8988T (cell line): ENCODE data around the gene TXNL4A.

ENCODE experiments used
- DNase-seq: peaks from one replicate; pipeline ENCODE4 v3.0.0; 2011

Gene TXNL4A

DNA sequence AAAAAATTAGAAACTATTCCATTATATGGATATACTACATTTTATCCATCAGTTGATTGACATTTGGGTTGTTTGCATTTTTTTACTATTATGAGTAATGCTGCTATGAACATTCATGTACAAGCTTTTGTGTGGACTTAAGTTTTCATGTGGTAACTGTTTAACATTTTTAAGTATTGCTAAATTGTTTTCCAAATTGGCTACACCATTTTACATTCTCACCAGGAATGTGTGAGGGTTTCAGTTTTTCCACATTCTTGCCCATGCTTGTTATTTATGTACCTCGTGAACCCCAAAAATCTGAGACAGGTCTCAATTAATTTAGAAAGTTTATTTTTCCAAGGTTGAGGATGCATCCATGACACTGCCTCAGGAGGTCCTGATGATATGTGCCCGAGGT is 3.1 kb upstream of the TXNL4A start:
- DNase-seq, result no peak

DNA sequence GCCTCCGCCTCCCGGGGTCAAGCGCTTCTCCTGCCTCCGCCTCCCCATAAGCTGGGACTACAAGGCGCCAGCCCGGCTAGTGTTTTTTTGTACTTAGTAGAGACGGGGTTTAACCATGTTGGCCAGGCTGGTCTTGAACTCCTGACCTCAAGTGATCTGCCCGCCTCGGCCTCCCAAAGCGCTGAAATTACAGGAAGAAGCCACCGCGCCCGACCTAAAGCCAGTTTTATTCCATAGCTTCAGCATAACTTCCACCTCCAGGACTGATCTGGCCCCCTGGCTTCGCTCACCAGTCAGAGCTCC is 783 bp upstream of the TXNL4A start:
- DNase-seq, result no peak

DNA sequence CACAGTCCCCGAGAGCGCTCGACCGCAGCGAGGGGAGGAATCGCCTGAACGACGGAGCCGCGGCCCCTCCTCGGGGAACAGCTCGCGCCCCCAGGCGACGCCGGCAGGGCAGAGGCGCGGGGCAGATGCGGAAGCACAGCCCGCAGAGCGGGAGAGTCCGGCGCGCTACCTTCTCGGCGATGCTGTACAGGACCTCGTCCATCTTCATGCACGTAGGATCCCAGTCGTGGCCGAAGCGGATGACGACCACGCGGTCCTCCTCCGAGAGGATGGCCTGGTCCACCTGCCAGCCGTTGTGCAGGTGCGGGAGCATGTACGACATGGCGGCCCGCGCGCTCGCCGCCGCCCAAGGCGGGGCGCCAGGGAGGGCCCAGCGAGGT is 302 bp downstream of the TXNL4A start:
- no peak for DNase-seq

DNA sequence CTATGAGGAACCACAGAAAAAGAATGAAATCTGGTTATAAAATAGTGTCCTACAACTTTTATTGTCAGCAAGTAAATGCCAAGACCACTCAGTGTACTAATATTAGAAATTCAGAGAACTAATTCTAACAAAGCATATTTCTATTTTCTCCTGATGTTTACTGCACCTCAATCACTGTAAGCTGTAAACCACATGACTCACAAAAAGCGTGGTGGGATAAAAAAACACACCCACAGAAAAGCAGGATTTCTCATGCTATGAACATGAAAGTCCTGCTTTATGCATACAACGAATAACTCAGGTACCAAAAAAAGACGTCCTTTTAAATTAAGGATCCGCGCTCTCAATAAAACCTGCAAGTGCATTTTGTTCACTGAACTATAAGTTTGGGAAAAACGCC is 797 bp downstream of the TXNL4A start:
- no peak for DNase-seq

DNA sequence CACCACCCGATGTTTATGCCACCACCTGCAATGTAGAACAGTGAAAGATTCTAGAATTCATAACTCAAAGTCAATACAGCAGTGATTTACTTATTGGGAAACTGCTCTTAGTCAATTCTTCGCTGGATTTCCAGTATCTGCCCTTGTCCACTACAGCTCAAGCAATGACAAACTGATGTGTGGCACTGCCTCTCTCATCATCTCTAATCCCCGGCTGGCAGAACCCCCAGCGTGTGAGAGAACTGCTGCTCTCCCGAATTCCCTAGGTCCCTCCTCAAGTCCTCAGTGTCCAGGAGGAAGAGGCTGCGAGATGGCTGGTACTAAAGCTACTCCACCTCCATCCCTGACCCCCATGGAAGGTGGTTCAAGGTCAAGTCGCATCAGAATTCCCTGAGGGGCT is 1.6 kb downstream of the TXNL4A start:
- no peak for DNase-seq

DNA sequence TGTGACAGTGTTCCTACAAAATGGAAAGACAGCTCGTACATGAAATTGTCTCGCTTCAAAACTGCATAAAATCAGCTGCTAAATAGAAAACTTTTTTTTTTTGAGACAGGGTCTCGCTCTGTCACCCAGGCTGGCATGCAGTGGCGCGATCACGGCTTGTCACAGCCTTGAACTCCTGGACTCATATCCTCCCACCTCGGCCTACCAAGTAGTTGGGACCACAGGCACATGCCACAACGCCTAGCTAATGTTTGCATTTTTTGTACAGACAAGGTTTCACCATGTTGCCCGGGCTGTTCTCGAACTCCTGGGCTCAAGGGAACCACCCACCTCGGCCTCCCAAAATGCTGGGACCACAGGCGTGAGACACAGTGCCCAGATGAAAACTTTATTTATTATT is 3.2 kb downstream of the TXNL4A start:
- no peak for DNase-seq

DNA sequence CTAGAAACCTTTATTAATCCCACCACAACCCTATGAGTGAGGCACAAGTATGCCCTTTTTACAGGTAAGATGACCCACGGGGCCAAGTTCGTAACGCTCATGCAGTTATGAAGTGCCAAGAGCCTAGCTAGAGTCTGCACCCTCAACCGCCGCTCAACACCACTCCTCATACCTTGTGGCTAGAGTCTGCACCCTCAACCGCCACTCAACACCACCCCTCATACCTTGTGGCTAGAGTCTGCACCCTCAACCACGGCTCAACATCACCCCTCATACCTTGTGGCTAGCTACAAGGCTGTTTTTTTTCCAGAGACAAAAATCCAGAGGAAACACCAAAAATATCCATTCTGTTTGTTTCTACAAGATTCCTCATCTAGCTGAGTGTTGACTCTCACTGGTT is 4.6 kb downstream of the TXNL4A start:
- no peak for DNase-seq

DNA sequence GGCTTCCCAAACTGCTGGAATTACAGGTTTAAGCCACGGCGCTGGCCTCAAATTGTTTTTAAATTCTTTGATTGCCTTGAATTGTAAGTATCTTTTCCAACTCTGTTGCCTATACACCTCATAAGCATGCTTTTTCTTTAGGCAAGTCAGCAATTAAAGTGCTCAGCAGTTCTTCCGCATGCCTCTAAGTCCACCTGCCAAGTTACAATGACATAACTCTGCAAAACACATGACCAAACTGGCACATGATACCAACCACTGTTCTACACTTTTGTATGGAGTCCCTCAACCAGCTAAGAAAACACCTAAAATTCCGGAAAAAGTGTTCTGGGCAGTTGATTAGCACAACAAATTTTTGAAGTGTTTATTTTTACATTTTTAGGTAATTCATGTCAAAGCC is 5.1 kb downstream of the TXNL4A start:
- no peak for DNase-seq

DNA sequence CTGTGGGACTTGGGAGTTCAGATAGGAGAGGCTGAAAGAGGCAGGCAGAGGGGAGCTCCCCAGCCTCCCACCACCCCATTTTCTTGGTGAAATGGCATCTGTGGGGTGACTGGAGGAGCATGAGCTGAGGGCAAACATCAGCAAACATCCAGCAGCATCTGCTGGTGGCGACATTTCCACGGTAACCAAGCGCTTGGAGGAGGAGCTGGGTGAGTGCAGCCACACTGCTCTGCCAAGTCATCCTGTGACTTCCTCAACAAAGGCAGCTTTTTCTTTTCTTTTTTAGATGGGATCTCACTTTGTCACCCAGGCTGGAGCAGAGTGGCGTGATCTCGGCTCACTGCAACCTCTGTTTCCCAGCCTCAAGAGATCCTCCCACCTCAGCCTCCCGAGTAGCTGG is 5.6 kb downstream of the TXNL4A start:
- DNase-seq, result no peak

DNA sequence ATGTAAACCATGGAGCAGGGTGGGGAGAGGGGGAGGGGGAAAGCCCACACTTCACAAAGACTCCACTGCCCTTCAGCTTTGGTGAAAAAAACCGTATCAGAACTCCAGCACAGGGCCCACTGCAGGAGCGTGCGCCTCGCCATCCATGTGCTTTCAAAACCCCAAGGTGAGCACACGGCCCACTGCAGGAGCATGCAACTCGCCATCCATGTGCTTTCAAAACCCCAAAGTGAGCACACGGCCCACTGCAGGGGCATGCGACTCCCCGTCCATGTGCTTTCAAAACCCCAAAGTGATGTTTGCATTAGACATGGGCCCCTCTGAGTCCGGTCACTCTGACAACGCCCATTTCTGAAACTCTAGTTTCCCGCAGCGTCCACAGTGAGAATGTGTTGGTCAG is 7.8 kb downstream of the TXNL4A start:
- no peak for DNase-seq

DNA sequence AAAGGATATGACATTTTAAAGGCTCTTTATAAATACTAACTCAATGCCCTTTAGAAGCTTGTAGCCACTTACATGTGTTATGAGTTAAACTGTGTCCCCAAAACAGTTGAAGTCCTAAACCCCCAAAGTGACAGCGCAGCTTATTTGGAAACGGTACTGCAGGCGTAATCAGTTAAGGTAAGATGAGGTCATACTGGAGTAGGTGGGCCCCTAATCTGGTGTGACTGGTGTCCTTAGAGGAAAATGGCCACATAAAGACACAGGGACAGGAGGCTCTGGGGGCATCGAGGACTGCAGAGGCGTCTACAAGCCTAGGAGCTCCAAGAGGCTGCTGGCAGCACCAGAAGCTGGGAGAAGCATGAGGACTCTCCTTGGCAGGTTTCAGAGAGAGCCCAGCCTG is 8.5 kb downstream of the TXNL4A start:
- DNase-seq, result no peak

DNA sequence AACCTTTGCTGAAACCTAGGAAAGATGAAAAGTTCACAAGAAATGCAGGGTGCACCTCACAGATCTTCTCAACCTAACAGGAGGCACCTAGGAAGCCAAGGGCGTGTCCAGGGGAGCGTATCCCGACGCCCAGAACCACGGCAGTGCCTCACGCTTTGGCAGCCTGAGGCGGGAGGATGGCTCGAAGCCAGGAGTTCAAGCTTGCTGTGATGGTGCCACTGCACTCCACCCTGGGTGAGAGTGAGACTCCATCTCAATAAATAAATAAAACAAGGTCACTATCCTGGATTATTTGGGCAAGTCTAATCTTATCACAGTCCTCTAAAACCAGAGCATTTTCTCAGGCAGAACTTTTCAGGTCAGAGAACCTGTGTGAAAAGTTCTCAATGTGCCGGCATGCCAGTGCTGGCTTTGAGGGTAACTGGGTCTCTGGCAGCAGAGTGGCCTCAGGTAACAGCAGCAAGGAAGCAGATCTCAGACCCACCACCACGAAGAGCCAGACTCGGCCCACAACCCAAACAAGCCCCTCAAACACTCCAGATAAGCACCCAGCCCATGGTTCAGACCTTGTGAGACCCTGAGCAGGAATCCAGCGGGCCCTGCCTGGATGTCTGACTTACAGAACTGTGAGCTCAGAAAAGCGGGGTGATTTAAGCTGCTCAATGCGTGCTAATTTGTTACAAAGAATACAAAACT is 12.2 kb downstream of the TXNL4A start:
- DNase-seq, result no peak

DNA sequence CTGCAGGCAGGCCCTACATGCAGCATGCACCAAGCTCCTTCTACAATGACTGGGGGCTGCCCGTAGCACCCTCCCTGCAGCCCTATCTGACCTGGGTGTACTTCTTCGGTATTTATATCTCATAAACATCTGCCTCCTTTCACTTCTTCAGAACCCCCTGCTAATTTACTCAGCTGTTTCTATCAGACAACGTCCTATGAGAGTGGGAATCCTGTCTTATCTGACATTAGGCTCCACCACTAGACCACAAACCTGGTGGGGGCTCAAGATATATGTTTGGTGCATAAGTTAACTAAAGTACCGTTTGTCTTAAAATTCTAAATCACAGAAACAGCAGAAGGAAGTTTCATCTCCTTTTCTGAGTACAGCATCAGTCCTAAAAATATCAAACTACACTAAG is 13.3 kb downstream of the TXNL4A start:
- DNase-seq, result no peak

DNA sequence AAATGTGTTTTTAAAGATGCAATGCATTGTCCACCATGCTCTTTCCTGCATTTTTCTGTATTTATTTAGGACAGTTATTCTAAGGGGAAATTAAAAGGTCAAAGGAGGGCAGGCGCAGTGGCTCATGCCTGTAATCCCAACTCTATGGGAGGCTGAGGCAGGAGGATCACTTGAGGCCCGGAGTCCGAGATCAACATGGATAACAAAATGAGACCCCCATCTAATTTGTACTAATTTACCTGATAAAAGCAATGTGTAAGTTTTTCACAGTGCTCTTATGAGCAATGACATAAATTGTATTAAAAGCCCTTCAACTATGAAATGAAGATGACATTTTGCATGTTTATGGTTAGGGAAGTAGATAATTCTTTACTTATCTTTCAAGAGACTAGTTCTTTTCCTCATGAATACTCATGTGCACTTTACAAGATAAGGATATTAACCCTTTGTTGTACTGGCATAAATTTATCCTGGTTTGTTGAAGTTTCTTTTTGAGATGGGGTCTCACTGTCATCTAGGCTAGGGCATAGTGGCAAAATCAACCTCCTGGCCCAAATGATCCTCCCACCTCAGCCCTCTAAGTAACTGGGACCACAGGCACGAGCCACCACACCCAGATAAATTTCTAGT is 14.2 kb downstream of the TXNL4A start:
- DNase-seq, result no peak

DNA sequence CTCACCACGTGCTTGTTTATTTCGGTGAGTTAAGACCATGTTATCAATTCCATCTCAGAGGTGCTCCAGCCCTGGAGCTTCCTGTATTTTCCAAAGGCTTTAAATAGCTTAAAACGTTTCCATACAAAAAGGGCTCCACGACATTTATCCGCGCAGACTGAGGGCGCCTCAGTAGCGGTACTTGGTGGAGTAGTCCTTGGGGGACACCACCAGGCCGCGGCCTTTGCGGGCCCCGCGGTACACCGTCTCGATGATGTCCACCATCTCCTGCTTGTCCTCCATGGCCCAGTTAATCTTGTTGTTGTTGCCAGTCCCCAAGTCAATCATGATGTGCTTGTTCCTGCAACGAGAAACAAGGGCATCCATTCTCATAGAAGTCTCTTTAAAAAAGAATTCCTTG is 14.8 kb downstream of the TXNL4A start:
- no peak for DNase-seq

DNA sequence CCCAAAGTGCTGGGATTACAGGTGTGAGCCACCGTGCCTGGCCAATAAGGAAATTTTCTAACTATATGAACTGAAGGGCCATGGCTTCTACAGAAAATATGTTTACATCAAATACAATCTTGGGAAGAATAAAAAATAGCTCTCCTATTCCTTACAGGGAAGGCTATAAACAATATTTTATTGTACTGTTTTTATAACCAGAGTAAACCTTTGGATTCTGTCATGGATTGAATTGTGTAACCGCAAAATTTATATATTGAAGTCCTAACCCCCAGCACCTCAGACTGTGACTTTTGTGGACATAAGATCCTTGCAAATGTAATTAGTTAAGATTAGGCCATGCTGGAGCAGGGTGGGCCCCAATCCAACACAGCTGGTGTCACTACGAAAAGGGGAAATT is 15.6 kb downstream of the TXNL4A start:
- no peak for DNase-seq

DNA sequence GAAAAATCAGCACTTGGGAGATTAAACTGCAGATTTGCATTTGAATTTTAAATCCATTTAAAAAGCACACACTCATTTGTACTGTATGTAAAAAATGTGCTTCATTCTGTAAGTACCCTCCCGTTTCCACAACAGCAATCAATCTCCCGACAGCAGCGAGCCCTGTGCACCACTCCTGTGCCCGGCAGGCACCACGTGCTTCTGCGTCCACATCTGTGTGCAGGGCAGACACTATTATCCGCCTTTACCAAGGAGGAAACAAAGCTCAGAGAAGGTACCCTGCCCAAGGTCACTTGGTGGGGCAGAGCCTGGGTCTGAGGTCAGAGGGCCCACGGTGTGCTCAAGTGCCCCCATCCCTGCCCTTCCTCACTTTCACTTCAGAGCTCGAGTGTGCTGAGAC is 16.4 kb downstream of the TXNL4A start:
- no peak for DNase-seq

DNA sequence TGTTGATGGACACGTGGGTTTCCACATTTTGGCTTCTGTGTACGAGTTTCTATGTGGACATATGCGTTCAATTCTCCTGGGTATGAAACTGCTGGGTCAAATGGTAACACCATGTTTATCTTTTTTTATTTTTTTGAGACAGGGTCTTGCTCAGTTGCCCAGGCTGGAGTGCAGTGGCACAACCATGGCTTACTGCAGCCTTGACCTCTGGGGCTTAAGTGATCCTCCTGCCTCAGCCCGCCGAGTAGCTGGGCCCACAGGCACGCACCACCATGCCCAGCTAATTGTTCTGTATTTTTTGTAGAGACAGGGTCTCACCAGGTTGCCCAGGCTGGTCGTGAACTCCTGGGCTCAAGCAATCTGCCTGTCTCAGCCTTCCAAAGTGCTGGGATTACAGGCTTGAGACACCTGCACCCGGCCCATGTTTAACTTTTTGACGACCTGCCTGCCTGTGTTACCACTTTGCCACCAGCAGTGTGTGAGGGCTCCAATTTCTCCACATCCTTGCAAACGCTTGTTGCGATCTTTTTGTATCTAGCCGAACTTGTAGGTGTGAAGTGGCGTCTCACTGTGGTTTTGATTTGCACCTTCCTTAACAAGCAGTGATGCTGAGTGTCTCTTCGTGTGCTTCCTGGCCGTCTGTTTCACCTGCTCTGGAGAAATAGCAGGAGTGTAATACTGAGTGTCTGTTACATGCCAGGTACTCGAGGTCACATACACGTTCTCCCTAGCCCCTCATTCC is 17.0 kb downstream of the TXNL4A start:
- DNase-seq, result no peak

DNA sequence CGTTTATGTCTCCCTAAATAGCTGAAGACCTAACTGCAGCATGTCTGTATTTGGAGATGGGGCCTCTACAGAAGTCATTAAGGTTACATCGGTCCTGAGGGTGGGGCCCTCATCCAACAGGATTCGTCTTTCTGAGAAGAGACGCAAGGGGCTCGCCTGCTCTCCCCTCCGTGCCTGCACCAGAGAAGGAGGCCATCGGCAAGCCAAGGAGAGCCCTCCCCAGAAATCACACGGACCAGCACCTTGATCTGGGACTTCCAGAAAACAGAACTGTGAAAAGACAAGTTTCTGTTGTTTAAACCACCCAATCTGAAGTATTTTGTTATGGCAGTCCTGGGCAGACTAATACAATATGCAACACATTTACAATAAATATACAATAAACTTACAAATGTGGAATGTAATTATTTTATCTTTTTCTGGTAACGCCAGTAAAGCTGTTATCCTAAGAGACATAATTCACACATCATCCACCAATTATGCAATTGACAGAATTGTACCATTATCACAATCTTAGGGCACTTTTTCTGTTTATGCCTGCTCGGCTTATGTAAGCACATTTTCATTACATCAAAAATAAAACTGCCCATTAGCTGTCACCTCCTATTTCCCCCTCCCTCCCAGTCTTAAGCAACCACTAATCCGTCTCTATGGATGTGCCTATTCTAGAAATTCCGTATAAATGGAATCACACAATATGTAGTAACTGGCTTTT is 17.8 kb downstream of the TXNL4A start:
- DNase-seq, result no peak

DNA sequence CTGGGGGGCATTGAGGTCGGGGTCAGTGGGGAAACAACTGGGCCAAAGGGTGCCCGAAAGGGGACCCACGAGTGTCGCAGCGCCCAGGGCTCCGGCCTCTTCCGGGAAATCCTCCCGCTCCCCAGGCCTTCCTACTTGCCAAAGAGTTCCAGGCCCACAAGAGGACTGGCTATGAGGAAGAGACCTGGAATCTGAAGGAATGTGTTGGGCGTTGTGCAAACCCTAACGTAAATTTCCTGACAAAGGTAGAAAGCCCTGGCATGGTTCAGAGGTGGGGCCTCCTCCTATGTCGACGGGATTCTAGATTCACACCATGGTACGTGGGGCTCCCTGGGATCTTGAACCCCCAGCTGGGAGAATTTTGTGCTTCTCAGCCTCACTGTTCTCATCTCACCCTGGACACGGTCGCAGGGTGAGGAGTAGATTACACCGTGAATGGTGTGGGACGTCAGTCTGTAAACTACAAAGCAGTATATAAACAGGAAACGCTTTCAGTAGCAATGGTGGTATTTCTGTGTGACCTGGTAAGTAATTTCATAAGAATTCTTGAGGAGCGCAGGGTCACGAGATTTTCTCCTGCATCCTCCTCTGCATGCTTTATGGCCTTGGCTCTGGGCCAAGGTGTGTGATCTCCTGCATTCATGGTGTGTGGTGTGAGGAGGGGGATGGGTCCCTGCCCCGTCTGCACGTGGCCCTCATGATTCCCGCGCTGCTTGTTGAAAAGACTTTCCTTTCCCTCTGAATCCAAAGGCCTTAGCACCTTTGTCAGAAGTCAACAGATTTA is 23.1 kb downstream of the TXNL4A start:
- no peak for DNase-seq

DNA sequence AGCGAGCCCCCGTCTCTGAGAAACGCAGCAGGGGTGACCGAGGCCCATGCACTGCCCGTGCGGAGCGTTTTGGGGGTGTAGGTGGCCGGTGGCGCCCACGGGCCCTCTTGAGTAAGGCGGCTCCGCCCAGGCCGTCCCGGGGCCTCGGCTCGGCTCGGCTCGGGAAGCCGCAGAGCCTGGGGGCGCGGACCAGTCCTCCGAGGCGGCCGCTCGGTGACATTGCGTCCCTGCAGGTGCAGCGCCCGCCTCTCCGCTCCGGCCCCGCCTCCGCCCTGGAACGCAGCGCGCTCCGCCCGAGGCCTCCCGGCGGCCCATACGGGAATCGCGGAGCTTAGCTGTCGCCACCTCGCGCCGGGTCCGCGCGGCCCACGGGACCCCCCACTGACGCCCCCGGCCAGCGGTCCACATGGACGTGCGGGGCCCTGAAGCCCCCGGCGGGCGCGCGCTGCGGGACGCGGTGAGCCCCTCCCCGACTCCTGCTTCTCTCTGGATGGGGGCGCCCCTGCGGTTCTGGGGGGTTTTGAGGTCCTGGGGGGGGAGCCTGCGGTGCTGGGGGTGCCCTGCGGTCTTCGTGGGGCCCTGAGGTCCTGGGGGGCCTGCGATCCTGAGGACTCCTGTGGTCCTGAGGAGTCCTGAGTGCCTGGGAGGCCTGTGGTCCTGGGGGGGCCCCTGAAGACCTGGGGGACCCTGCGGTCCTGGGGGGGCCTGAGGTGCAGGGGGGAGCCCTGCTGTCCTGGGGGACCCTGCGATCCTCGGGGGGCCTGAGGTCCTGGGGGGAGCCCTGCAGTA is 23.8 kb downstream of the TXNL4A start, which contains the start of gene HSBP1L1:
TSS of gene HSBP1L1 (plus strand) at position 314 of the 789 bp plus-strand sequence. CDS start at position 407, 93 bp downstream.
- DNase-seq, result peak; percentile 50

DNA sequence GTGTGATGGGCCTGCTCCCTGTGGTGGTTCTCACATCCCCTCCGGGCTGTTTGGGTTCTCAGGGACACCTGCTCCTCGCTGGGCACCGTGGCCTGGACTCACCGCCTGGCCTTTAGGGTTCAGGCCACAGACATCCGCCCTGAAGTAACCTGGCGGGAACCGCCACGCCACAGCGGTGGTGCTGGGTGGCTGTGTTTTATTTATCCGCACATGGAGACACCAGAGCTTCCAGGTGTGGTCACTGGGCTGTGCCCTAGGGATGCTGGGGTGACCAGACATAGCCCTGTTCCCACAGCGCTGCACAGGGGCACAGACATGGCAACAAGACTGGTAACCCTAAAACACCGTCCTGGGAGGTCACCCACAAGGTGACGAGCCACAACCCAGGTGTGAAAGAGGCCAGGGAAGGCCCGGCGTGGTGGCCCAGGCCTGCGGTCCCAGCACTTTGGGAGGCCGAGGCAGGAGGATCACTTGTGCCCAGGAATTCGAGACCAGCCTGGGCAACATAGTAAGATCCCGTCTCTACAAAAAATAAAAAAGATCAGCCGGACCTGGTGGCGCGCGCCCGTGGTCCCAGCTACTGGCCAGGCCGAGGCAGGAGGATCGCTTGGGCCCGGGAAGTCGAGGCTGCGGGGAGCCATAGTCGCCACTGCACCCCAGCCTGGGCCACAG is 24.6 kb downstream of the TXNL4A start:
- no peak for DNase-seq
